ENCODE results near the gene TIPARP.
A peak's percentile ranks its signal among the peaks of the same experiment; 100 is the strongest.

TIPARP gene

DNA sequence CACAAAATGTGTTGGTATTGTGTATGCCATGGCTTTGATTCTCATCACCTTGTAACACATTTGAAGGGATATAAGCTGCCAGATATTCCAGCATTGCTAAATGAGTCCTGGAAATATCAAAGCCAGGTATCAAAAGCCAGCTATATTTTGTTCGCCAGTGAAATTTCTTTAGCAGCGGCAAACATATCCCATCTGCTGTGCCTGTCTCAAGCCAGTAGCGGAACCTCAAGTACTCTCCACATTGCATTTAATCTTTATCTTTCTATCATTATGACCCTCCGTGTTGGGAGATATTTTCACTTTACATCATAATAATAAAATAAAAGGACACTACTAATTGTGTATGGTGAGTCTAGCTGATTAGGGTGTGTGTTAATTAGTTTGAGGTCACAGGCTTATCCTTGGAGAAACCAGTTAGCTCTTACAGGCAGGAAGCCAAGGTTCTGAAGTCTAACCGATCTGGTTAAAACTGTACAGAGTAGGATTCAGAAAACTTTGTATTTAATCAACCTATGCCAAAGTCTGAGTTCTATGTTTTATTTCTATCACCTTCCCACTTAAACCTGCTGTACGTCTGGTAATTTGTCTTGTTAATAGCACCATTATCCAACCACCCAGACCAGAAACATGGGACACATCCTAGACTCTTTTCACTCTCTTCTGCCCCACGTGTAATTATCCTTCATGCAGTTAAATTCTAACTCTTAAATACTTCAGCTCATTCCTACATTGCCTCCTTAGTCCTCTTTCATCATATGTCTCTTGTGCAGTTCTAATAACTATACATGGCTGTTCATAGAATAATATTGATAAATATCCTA is 14.5 kb downstream of the TIPARP start:
- Histone ChIP-seq H3K36me3 (ENCODE audit: control insufficient read depth, insufficient read depth, low read length) (peaks cover 40% of the 10 kb centered on the region), H3K4me3 (ENCODE audit: extremely low read depth, insufficient read depth, low read length, poor library complexity, severe bottlenecking) (no peak overlapping the region), H3K27ac (ENCODE audit: low read depth, low read length, severe bottlenecking) (no peak overlapping the region), H3K4me1 (ENCODE audit: control insufficient read depth, insufficient read depth, low read length, poor library complexity, severe bottlenecking) (peaks cover 26% of the 10 kb centered on the region), H3K9me3 (ENCODE audit: control insufficient read depth, low read length) (no peaks in the 10 kb centered on the region)
- WGBS, 2 experiments (ENCODE audit: insufficient coverage in 2 of 2), result 96 to 97% methylated on average over 3 to 4 of the region's 7 CpGs

DNA sequence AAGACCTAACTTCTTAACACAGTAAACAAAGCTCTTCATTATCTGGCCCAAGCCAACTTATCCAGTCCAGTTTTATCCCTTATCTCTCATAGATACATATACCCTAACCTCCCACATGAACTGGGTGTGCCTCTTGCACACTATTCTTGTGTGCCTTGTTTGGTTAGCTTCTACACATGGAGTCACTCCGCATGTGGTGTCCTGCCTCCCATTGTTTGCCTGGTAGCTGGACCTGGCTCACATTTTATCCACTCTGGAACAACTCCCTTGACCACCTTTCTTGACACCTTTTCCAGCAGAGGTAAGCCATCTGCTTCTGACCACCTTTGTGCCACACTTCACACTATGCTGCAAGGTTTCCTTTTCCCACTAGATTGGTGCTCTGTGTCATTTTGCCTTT is 15.2 kb downstream of the TIPARP start:
- H3K4me1 ChIP-seq (ENCODE audit: control insufficient read depth, insufficient read depth, low read length, poor library complexity, severe bottlenecking), result peaks cover 23% of the 10 kb centered on the region
- 0% methylated on average over 1 of the region's 1 CpG for WGBS, 2 experiments (ENCODE audit: insufficient coverage in 2 of 2)
- H3K36me3 ChIP-seq (ENCODE audit: control insufficient read depth, insufficient read depth, low read length), result peaks cover 43% of the 10 kb centered on the region
- no peaks in the 10 kb centered on the region for H3K9me3 ChIP-seq (ENCODE audit: control insufficient read depth, low read length)
- no peak overlapping the region for H3K4me3 ChIP-seq (ENCODE audit: extremely low read depth, insufficient read depth, low read length, poor library complexity, severe bottlenecking)
- H3K27ac ChIP-seq (ENCODE audit: low read depth, low read length, severe bottlenecking), result no peak overlapping the region

DNA sequence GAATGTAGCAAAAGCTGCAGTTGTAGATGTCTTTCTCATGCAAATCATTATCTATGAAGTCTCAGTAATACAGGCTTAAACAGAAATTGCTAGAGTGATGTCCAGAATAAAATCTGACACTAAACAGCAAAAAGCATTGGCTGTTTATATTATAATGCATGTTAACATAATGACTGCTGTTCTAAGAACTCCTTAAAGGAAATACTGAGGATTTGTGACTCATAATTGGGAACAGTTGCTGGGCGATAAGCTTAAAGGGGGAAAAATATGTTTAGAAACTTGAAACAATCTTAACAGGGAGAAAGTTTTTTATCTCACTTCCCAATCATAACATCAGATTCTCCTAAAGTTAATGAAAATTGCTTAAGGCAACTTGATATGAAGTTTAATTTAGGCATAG is 17.5 kb downstream of the TIPARP start:
- H3K36me3 ChIP-seq (ENCODE audit: control insufficient read depth, insufficient read depth, low read length), result peaks cover 53% of the 10 kb centered on the region
- WGBS, 2 experiments (ENCODE audit: insufficient coverage in 2 of 2), result no CpG with 5 or more reads among the region's 1 CpG

DNA sequence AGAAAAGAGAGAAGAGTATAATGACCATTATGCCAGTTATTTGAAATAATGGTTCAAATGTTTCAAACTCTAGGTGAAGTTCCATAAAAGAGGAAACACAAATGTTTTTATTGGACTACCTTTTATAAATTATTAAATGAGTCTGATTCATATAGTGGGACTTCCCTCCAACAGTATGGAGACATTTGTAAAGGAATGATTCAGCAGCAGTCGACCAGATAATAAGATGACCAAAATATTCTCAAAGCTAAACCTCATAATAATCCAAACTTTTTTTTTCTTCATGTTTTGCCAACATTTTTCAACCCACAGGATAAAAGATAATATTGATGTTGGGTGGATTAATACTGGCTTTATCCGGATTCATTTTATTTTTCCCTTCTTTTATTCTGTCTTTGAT is 18.8 kb downstream of the TIPARP start:
- Histone ChIP-seq H3K4me1 (ENCODE audit: control insufficient read depth, insufficient read depth, low read length, poor library complexity, severe bottlenecking) (peaks cover 23% of the 10 kb centered on the region), H3K9me3 (ENCODE audit: control insufficient read depth, low read length) (no peaks in the 10 kb centered on the region), H3K36me3 (ENCODE audit: control insufficient read depth, insufficient read depth, low read length) (peaks cover 53% of the 10 kb centered on the region), H3K4me3 (ENCODE audit: extremely low read depth, insufficient read depth, low read length, poor library complexity, severe bottlenecking) (no peak overlapping the region), H3K27ac (ENCODE audit: low read depth, low read length, severe bottlenecking) (no peak overlapping the region)
- WGBS, 2 experiments (ENCODE audit: insufficient coverage in 2 of 2), result no CpG with 5 or more reads among the region's 2 CpGs

More for the DNA sequence above, 17.5 kb downstream of the TIPARP start:
- no peaks in the 10 kb centered on the region for H3K9me3 ChIP-seq (ENCODE audit: control insufficient read depth, low read length)
- H3K27ac ChIP-seq (ENCODE audit: low read depth, low read length, severe bottlenecking), result peak overlapping the region; percentile 33
- H3K4me3 ChIP-seq (ENCODE audit: extremely low read depth, insufficient read depth, low read length, poor library complexity, severe bottlenecking), result no peak overlapping the region
- H3K4me1 ChIP-seq (ENCODE audit: control insufficient read depth, insufficient read depth, low read length, poor library complexity, severe bottlenecking), result peaks cover 23% of the 10 kb centered on the region

DNA sequence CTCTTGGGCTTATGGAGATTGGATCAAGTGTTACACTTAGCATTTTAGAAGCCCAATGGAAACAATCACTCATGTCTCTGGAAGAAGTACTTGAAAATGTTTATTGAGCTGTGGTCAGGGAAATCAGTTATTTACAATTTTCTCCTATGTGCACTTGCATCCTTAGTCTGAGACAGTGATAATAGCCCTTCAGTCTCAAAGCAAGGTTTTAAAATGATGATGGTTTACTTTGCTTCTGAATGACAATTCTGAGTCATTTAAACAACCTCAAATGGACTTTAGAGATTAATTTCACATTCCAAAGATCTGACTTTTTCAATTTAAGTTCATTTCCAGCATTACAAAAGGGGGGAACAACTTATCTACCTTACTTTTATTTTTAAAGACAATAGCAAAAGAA is 20.1 kb downstream of the TIPARP start:
- H3K36me3 ChIP-seq (ENCODE audit: control insufficient read depth, insufficient read depth, low read length), result peaks cover 64% of the 10 kb centered on the region
- H3K4me1 ChIP-seq (ENCODE audit: control insufficient read depth, insufficient read depth, low read length, poor library complexity, severe bottlenecking), result peaks cover 17% of the 10 kb centered on the region
- H3K27ac ChIP-seq (ENCODE audit: low read depth, low read length, severe bottlenecking), result no peak overlapping the region

DNA sequence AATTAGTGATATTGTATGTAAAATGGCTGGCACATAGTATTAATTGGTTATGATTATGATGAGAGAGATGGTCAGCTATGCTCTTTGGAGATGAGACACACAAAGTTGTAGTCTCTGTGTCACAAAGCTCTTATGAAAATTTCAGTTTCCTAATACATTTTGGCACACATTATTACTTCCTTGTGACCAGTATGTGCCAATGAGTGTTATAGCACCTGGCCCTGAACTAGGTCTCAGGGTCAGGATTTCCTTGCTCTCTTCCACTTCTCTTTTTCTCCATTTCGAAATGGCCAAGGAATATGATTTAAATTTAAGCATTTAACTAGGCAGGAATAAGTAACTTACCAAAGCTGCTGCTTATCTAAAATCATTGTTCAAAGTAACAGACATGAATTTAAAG is 28.0 kb downstream of the TIPARP start:
- Histone ChIP-seq H3K36me3 (ENCODE audit: control insufficient read depth, insufficient read depth, low read length) (peaks cover 94% of the 10 kb centered on the region), H3K9me3 (ENCODE audit: control insufficient read depth, low read length) (no peaks in the 10 kb centered on the region), H3K4me3 (ENCODE audit: extremely low read depth, insufficient read depth, low read length, poor library complexity, severe bottlenecking) (no peak overlapping the region), H3K27ac (ENCODE audit: low read depth, low read length, severe bottlenecking) (no peak overlapping the region), H3K4me1 (ENCODE audit: control insufficient read depth, insufficient read depth, low read length, poor library complexity, severe bottlenecking) (no peaks in the 10 kb centered on the region)
- WGBS, 2 experiments (ENCODE audit: insufficient coverage in 2 of 2), result no CpG with 5 or more reads among the region's 1 CpG

More for the DNA sequence above, 20.1 kb downstream of the TIPARP start:
- Histone ChIP-seq H3K4me3 (ENCODE audit: extremely low read depth, insufficient read depth, low read length, poor library complexity, severe bottlenecking) (no peak overlapping the region), H3K9me3 (ENCODE audit: control insufficient read depth, low read length) (no peaks in the 10 kb centered on the region)

DNA sequence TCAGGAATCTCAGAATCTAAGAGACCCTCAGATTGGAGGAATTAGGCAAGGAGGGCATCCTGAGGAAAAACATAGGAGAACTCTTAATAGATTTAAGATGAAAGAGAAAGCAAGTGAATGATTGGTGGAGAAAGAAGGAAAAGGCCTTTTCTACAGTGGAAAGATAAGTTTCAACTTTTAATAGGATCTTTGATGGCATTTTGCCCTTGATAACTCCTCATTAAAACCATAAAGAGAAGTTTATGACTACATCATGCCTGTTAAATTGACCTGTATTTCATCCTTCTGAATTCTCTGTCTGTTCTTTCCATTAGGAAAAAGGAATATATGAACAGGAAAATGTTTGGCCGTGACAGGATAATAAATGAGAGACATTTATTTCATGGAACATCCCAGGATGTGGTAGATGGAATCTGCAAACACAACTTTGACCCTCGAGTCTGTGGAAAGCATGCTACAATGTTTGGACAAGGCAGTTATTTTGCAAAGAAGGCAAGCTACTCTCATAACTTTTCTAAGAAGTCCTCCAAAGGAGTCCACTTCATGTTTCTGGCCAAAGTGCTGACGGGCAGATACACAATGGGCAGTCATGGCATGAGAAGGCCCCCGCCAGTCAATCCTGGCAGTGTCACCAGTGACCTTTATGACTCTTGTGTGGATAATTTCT is 30.1 kb downstream of the TIPARP start:
- Histone ChIP-seq H3K9me3 (ENCODE audit: control insufficient read depth, low read length) (no peaks in the 10 kb centered on the region), H3K36me3 (ENCODE audit: control insufficient read depth, insufficient read depth, low read length) (peaks cover 87% of the 10 kb centered on the region), H3K4me1 (ENCODE audit: control insufficient read depth, insufficient read depth, low read length, poor library complexity, severe bottlenecking) (no peaks in the 10 kb centered on the region), H3K27ac (ENCODE audit: low read depth, low read length, severe bottlenecking) (no peak overlapping the region), H3K4me3 (ENCODE audit: extremely low read depth, insufficient read depth, low read length, poor library complexity, severe bottlenecking) (no peak overlapping the region)
- WGBS, 2 experiments (ENCODE audit: insufficient coverage in 2 of 2), result 85 to 96% methylated on average over 2 to 4 of the region's 4 CpGs

DNA sequence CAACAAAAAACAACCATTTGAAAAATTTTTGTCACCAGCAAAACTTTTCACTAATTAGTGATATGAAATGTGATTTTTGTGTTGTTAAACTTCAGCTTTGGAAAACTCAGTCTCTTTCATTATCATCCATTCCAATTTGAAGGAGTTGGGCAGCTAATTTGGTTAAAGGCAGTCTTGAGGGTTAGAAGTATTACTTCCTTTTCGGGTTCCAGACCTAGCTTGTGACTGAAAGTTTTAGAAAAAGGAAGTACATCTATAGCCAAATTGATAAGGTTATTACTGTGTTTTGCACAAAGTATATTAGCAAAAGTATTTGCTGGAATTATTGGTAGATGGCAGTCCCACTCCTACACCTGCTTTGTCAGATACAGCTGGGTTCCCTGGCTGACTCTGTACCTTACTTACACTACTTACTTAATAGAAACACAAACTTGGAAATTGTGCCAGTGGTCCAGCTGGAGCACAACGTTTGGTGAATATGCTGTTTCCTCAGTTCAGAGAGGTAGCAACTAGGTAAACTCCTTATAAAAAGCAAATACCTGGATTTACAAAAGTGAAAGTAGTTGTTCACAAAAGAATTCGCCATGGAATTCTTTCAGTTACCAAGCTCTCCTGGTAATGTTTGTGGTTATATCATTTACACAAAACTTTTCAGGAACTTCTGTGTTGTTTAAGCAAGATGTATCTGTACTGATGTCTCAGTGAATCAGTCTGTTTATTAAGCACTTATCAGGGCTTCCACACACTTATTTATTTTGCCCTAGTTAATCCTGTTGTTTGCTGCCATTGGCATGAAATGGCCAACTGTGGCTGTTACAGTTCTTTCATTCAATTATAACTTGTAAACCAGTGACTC is 31.6 kb downstream of the TIPARP start:
- H3K36me3 ChIP-seq (ENCODE audit: control insufficient read depth, insufficient read depth, low read length), result peaks cover 88% of the 10 kb centered on the region
- H3K9me3 ChIP-seq (ENCODE audit: control insufficient read depth, low read length), result no peaks in the 10 kb centered on the region
- WGBS, 2 experiments (ENCODE audit: insufficient coverage in 2 of 2), result 100% methylated on average over 1 of the region's 3 CpGs; no CpG with 5 or more reads in 1 of the 2 experiments
- no peak overlapping the region for H3K27ac ChIP-seq (ENCODE audit: low read depth, low read length, severe bottlenecking)
- H3K4me1 ChIP-seq (ENCODE audit: control insufficient read depth, insufficient read depth, low read length, poor library complexity, severe bottlenecking), result no peaks in the 10 kb centered on the region
- H3K4me3 ChIP-seq (ENCODE audit: extremely low read depth, insufficient read depth, low read length, poor library complexity, severe bottlenecking), result no peak overlapping the region

DNA sequence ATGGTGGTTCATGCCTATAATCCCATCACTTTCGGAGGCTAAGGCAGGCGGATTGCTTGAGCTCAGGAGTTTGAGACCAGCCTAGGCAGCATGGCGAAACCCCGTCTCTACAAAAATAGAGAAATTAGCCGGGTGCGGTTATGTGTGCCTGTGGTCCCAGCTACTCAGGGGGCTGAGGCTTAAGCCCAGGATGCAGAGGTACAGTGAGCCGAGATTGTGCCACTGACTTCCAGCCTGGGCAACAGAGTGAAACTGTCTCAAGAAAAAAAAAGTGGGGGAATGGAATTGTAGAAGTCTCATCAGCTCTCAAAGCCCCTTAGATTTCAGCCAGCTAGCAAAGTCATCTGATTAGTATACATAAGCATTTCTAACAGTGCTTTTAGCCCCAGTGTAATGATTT is 33.2 kb downstream of the TIPARP start:
- Histone ChIP-seq H3K27ac (ENCODE audit: low read depth, low read length, severe bottlenecking) (no peak overlapping the region), H3K4me1 (ENCODE audit: control insufficient read depth, insufficient read depth, low read length, poor library complexity, severe bottlenecking) (no peaks in the 10 kb centered on the region), H3K9me3 (ENCODE audit: control insufficient read depth, low read length) (no peaks in the 10 kb centered on the region), H3K36me3 (ENCODE audit: control insufficient read depth, insufficient read depth, low read length) (peaks cover 78% of the 10 kb centered on the region), H3K4me3 (ENCODE audit: extremely low read depth, insufficient read depth, low read length, poor library complexity, severe bottlenecking) (no peak overlapping the region)
- 93 to 94% methylated on average over 6 to 7 of the region's 7 CpGs for WGBS, 2 experiments (ENCODE audit: insufficient coverage in 2 of 2)

DNA sequence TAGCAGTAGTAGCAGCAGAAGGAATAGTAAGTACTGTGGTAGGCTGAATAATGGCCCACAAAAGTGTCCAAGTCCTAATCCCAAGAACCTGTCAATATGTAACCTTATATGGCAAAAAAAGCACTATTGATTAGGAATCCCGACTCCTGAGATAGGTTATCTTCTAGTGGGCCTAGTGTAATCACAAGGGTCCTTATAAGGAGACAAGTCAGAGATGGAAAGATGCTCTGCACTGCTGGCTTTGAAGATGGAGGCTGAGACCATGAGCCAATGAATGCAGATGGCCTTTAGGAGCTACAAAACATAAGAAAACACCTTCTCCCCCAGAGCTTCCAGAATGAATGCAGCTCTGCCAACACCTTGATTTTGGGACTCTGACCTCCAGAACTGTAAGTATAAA is 36.0 kb downstream of the TIPARP start:
- WGBS, 2 experiments (ENCODE audit: insufficient coverage in 2 of 2), result 100% methylated on average over 1 of the region's 1 CpG; no CpG with 5 or more reads in 1 of the 2 experiments
- no peak overlapping the region for H3K27ac ChIP-seq (ENCODE audit: low read depth, low read length, severe bottlenecking)
- H3K4me3 ChIP-seq (ENCODE audit: extremely low read depth, insufficient read depth, low read length, poor library complexity, severe bottlenecking), result no peak overlapping the region
- H3K4me1 ChIP-seq (ENCODE audit: control insufficient read depth, insufficient read depth, low read length, poor library complexity, severe bottlenecking), result no peaks in the 10 kb centered on the region
- H3K36me3 ChIP-seq (ENCODE audit: control insufficient read depth, insufficient read depth, low read length), result peaks cover 65% of the 10 kb centered on the region
- H3K9me3 ChIP-seq (ENCODE audit: control insufficient read depth, low read length), result no peaks in the 10 kb centered on the region
